SK-N-DZ (cell line): ENCODE measurements around the gene CELSR3.
A peak's percentile ranks its signal among the peaks of the same experiment; 100 is the strongest.

Experiments used
- DNase-seq: peaks from one replicate; pipeline ENCODE4 v3.0.0-alpha.2; 2015; ENCODE audit warnings: low spot score

CELSR3 gene

DNA sequence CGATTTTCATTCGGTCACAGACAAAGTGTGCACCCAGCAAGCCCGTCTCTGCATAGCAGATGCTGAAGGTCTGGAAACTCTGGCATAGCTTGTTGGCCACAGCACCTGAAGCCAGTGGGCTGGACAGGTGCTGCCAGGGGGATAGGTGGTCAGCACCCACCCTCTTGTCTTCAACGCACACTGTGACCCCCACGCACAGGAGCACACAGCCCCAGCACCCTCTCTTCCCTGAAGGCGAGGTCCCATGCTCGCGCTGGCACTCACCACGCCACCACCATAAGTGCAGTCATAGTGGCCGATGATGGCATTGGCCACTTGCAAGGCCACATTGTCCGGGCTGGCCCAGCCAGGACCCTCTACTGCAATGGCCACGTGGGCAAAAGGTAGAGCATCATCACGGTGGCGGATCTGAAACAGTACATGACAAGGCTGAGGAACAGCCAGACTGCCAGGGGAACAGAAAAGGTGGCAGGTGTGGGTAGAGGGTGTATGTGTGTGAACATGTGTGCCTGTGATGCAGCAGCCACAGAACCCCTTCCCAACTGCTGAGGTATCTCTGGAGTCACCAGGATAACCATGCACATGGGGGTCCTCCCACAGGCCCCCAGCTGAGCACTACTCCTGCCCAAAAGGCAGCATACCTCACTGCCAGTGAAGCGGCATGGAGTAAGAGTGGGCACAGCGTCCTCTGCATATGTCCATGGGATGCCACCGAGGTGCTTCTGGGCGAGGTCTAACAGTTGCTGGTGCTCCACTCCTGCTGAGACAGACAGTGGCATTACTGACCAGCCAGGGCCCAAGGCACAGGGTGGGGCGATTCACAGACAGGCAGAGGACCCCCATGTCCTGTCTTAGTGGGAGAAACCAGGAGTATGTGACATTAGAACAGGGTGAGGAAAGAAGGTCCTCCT, 61.7 kb downstream of the CELSR3 start:
- DNase-seq = no peak

DNA sequence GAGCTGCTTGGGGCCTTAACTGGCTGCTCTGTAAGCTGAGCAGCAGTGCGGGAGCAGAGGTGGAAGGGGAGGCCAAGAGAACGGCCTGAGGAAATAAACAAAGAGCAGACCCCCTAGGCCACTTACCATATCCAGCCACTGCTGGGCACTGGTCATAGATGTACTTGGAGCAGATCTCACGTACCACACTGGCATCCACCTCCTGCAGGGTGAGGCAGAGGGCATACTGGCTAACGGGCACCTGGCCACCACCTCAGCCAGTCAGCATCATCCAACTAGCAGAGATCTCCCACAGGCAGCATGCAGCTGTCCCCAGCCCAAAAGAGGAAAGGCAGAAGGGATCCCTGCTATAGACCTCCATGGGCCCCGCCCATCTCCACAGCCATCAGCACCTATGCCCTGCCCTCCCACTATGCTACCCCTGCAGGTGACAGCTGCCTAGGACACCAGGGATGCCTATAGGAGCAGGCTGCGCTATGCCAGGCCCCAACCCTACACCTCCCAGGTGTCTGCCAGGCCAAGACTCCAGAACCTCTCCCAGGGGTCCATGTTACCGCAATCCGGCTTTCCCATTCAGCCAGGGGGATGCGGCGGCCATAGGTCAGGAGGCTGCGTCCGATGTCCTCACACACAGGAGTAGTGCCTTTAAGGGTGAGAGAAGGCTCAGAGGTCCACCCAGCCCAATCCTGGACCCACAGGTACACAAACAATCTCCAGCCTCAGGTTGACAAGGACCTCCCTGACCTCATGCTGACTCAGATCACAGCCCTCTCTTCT, 63.0 kb downstream of the CELSR3 start:
- DNase-seq = no peak

DNA sequence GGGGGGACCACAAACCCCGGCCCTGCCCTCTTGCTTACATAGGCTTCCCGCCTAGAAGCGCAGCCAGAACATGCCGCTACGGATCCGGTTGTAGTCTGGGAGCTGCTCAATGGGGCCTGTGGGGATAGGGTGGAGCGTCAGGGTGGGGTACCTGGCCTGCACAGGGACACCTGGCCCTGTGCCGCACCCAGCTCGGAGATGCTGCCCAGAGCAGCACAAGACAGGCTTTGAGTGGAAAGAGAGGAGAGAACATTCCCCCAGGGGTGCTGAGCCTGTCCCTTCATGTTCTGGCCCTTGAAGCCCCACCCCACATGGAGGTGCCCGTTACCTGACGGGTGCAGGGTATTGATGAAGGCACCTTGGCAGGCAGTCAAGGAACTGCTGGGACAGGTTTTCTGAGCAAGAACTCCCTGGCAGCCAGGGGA, 63.6 kb downstream of the CELSR3 start:
- no peak for DNase-seq

DNA sequence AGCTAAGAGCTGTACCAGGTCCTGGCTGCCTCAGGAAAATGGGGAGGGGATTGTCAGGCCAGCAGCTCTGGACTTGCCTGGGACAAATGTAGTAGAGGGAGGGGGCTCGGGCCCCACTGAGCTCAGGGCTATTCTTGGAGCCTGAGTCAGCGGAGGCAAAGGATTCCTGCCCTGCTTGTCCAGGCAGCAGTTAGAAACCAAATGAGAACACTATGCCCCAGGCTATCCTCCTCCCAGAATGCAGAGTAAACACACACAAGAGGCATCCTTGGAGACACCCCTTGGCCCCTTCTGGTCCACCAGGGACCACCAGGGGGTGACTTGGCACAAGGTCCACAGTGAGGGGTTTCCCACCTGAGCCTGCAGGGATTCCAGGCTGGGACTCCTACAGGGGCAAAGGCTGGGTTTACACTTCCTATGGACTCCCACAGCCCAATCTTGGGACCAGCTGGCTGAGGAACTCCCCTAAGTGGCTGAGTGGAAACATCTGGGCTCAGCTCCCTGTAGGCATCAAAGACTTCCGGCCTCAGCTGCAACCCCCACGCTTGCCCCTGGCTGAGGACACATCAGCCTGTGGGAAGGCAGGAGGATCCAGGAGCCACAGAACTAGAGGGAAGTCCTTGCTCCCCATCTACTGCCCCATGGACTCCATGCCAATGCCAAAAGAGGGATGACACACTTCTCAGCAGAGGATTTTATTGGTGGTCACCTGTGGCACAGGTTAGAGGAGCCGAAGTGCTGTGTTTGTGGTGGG, 64.2 kb downstream of the CELSR3 start:
- no peak for DNase-seq

DNA sequence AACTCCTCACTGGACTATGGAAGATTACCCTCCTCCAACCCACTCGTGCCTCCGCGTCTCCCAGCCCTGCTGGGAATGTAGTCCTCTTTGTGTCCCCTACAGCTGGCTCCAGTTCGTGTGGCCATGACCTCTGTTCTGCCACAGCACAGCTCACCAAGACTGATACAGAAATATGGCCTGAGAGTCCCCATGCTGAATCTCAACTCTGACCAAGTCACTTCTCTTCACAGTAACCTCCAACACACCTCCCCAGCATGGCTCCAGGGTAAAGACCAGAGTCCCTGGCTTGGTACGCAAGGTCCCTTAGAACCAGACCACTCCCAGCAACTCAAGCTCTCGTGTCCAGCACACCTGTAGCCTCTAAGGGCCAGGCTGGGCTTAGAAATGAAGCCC, 65.3 kb downstream of the CELSR3 start:
- no peak for DNase-seq

DNA sequence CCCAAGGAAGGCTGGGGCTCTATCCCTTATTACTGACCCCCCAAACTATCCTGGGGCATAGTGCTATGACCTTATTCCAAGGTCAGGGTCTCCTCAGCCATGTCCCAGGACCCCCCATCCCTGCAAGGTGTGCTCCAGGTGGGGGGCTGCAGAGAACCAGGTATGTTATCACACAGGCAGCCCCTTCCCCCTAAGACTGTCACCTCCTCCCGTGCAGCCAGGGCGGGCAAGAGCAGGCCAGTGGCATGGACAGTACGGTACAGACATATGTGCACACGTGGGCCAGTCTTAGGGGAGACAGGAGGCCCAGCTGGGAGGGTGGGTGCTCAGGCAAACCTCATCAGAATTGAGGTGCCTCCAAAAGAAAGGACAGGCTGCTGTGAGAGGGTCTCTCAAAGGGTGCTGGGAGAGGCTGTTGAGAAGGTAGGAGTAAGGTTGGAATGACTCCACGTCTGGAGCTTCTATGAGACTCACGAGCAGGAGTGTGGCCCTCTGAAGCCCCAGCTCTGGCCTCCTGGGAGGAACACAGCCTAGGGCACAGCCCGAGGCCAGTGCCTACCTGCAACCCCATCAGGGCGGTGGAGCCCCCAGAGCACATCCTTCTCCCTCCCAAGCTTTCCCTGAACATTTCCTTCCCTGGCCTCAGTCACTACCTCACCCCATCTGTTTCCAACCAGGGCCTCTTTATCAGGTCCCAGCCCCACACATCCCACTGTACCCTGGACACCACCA, 65.8 kb downstream of the CELSR3 start:
- no peak for DNase-seq

DNA sequence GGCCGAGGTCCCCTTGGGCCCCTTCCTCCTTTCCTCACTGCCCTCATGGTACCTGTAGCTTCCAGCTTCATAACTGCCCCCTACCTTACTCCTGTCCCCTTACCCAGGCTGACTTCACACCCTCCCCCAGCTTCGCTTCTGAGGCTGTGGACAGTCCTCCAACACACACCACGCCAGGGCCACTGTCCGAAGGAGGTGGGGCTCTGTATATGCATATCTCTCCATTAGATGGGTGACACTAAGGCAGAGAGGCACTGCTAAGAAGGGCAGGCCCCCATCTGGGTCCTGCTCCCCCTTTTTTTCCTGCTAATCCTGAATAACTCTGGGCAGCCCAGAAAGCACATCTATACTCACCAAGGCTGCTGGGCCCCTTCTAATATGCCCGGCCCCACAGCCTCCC, 66.5 kb downstream of the CELSR3 start:
- no peak for DNase-seq

DNA sequence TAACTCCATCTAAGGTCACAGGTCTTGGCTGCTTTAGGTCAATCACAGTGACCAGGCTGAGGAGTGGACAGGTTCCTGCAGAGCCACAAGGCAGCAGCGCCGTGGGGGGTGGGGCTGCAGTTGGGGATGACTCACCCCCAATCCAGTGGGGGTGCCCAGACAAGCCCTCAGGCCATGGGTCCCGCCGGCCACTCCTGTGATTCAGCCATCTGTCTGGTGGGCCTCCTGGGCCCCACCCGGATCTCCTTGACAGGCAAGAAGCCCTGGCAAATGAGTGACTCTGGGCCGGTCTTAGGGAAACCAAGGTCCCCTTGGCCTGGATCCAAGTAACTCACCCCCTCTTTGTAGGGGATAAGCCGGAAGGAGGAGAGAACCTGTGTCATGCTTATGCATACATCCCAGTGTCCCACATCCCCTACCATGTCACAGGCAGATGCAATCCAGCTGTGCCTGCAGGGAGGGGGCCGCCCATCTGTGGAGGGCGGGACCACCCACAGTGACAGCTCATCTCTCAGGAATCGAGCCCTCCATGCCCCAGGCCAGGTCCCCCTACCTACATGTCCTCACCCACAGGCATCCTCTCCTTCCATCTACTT, 67.1 kb downstream of the CELSR3 start:
- DNase-seq = peak; percentile 20

DNA sequence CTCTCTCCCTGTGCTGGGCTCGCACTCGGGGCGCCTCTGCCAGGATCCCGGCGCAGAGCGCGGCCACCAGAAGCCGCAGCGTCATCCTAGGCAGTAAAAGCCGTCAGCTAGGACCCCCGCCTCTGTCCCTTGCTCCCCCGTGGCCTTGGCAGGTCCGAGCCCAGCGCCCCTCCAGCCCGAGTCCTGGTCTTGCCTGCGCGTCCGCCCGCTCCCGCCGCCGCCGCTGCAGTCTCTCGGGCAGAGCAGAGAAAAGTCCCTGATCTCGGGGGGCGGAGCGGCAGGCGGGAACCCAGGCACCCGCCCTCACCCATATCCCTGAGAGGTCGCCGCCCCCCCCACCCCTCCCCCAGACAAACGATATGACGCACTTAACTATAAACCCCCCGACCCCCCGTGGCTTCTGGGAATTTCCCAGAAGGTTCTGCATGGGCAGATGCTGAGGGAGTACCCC, 67.6 kb downstream of the CELSR3 start, which contains the start of gene COL7A1:
Gene COL7A1 (minus strand): TSS at position 255 of the 451 bp plus-strand sequence. CDS start 170 bp downstream, at position 85.
- no peak for DNase-seq

DNA sequence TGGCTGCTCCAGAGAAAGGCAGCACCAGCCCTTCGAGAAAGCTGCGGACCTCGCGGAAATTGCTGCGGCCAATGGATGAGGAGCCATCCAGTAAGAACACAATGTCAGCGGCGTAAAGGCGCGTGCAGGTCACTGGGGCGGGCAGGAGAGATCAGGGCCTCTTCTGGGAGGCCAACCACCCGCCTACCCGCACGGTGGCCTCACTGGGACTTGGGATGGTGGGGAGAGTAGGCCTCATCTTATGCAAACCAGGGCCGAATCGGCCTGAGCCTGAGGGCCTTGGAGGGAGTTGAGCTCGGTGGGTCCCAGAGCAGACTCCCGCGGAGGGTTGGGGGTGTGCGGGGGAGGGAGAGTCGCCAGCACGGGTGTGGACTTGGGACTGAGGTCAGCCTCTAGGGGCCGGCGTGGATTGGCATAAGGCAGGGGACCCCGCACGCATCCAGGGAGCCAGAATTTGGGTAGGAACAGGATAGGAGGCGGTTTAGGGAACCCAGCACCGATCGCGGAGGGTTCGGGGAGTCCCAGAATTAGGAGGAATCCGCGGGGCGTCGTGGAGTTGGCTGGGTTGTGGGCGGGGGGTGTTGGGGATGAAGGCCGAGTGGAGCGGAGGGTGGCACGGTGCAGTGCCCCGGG, 68.2 kb downstream of the CELSR3 start:
- DNase-seq = peak; percentile 29

DNA sequence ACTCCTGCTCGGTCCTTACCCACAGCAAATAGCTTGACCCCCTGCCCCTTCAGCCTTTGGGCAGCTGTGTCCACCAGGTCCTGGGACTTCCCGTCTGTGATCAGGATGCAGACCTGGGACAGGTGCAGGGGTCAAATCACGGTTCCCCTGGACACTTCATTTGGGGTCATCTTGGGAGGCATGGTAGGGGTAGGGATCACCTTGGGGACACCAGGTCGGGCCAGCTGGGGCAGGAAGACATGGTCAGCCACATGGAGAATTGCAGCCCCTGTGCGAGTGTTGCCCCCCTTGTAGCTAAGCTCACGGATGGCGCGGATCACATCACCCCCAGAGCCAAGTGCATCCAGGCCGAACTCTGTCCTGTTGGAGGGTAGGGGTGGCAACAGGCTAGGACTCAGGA, 69.3 kb downstream of the CELSR3 start:
- no peak for DNase-seq

DNA sequence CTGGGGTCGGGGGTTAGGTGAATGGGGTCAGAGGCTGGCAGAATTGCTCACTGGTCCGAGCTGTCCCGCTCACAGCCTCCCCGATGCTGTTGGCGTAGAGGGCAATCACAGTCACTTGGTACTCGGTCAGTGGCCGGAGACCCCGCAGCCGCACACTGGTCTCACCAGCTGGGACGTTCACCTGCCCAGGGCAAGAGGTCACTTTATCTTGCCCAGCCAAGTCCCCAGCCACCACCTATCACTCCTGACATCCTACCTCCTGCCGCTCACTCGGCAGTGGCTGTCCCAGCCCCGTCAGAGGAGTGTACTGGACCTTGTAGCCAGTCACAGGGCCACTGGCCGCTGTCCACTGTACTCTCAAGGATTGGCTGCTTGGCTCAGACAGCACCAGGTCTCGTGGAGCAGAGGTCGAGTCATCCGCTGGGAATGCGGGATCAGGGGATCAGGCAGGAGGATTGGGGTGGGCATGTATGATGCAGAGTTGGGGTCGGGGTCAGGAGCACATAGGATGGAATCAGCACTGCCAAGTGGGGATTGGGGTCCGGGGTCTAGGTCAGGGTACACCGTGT, 70.1 kb downstream of the CELSR3 start:
- no peak for DNase-seq

DNA sequence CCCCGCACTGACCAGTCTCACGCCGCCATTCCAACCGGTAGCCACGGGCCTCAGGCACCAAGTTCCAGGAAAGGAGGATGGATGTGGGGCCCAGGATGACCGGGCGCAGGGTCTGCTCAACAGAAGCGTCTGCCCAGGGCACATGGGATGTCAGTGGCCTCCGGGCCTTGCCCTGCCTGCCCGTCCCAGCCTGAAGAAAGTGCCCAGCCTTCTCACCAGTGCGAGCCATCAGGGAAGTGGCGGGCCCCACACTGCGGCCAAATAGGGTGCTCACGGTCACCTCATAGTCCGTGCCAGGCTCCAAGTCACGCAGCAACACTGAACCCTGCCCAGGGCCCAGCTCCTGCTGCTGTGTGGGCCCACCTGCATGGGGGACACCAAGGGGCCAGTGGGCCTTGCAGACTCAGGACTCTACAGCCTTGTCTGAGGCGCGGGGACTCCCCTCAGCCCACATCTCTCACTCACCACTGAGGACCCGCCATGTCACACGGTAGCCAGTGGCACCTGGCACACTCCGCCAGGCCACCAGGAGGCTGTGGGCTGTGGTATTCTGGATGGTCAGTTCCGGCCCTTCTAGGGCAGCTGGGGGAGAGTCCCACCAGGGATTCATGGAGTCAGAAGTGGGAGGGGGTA, 70.7 kb downstream of the CELSR3 start:
- DNase-seq = no peak

DNA sequence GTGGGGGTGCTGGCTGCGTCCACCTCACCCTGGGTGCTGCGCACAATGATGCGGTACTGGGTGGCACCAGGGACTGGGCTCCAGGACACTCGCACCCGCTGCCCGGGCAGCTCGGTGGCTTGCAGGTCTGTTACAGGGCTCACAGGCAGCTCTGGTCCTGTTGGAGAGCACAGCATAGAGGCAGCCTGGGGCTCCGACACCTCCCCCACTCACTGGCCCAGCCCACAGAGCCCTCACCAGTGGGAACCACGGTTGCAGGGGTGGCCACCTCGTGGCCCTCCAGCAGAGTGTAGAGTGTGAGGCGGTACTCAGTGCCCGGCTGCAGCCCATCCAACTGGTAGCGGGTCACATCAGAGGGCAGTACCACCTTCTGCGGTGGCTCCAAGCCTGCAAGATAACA, 71.2 kb downstream of the CELSR3 start:
- DNase-seq = no peak

DNA sequence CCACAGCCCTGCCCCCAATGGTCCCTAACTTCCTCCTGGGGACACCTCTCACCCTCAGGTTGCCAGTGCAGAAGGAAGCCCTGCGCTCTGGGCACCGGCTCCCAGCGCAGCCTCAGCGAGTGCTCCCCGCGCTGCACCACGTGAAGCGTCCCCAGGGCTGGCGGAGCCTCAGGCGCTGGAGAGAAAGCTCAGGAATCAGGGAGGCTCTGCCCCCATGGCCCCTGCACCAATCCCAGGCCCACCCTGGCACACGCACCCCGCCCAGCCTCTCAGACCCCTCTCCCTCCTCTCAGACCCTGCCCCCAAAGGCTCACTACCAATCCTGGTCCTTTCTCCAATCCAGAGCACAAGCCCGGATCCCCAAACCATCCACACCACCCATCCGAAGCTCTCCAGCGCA, 74.5 kb downstream of the CELSR3 start:
- no peak for DNase-seq

DNA sequence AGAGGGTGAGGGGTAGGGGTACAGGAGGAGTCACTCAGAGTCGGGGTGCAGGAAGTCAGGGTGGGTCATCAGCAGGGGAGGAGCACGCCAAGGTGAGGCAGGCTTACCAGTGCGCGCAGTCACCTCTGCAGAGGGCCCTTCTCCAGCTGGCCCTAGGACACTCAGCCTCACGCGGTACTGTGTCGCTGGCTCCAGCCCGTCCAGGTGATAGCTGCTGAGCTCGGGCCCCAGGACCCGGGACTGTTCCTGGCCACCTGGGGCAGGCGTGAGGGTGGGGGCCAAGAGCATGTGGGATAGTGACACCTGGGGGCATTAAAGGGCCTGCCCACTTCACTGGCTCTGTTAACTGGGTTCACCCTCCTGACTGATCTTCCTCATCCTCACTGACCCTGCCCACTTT, 75.0 kb downstream of the CELSR3 start:
- DNase-seq = no peak
